GM13977 (cell line): ENCODE data around the gene HCFC1.

Experiments
- DNase-seq: peaks from one replicate; pipeline ENCODE4 v3.0.0; 2012; ENCODE audit warnings: low spot score
- CTCF ChIP-seq: IDR thresholded peaks from 2 replicates; pipeline ENCODE4 v1.5.1; 2012; ENCODE audit warnings: mild to moderate bottlenecking, control low read depth; ENCODE audit not compliant: insufficient read depth; ENCODE audit errors: extremely low read depth, missing control alignments
- in situ Hi-C: fragments of 300-500 bp; cut with MboI; formaldehyde crosslinking; loops from one replicate; pipeline ENCODE4 v1.12.0; 2022; ENCODE audit warnings: low sequenced_read_pairs, low pct_unique_long_range_greater_than_20kb, mixed read lengths, inconsistent platforms; ENCODE audit not compliant: unreplicated experiment

The HCFC1 gene

GRCh38 chrX:153959649-153960048 is 12.0 kb downstream of the HCFC1 start:
- in situ Hi-C loops: no loop called here
- TF ChIP-seq CTCF: no peak
- DNase-seq: no peak

- in situ Hi-C loops: no loop called here
- no peak for TF ChIP-seq CTCF
- no peak for DNase-seq
Measured at GRCh38 chrX:153958605-153959004, 13.0 kb downstream of the HCFC1 start.

GRCh38 chrX:153957224-153957623 is 14.4 kb downstream of the HCFC1 start:
- DNase-seq: no peak
- in situ Hi-C loops: no loop called here
- no peak for TF ChIP-seq CTCF

- in situ Hi-C loops: no loop called here
- no peak for TF ChIP-seq CTCF
- no peak for DNase-seq
Measured at GRCh38 chrX:153956044-153956907, 15.3 kb downstream of the HCFC1 start.

- in situ Hi-C loops: no loop called here
- TF ChIP-seq CTCF: no peak
- DNase-seq: no peak
Measured at GRCh38 chrX:153955228-153955732, 16.3 kb downstream of the HCFC1 start.

- no peak for DNase-seq
- in situ Hi-C loops: no loop called here
- no peak for TF ChIP-seq CTCF
Measured at GRCh38 chrX:153954558-153955227, 16.9 kb downstream of the HCFC1 start.
